Measurements from ENCODE around the gene CNOT4.

- TF ChIP-seq EZH2phosphoT487 (IDR thresholded peaks at IDR 0.05; ENCODE audit: borderline replicate concordance, low read length) = no peak
- TF ChIP-seq CTCF (conservative IDR thresholded peaks at IDR 0.05; ENCODE audit: low read depth, low read length) = no peak
Observed at GRCh38 chr7:135316648-135317313, 193.1 kb downstream of the CNOT4 start.
